ENCODE data around the gene NUBPL. TPM values are rescaled to one million over a fixed set of nuclear protein-coding genes. Genes with fewer than 3 reads are reported as not detected.
"Not testable (repeated sequence)": the region's sequence is repeated elsewhere in the genome, so short reads cannot be mapped to it uniquely, and the experiment has no call there.

The NUBPL gene
- total RNA-seq, 2 donors from 2014 or later = 12.3 to 13.5 TPM

GRCh38 chr14:31708661-31709060, 147.5 kb downstream of the NUBPL start:
- ATAC-seq; intact Hi-C loops (cut with DNase I, micrococcal nuclease); DNase-seq: not testable (repeated sequence)

- DNase-seq (no peak), ATAC-seq (no peak)
- intact Hi-C loops (cut with DNase I, micrococcal nuclease) = no loop called here
Observed at GRCh38 chr14:31712244-31713127, 151.3 kb downstream of the NUBPL start.

- DNase-seq = no peak
- intact Hi-C loops (cut with DNase I, micrococcal nuclease) = no loop called here
- ATAC-seq = peak; percentile 55
Observed at GRCh38 chr14:31716208-31716607, 155.0 kb downstream of the NUBPL start.

DNA sequence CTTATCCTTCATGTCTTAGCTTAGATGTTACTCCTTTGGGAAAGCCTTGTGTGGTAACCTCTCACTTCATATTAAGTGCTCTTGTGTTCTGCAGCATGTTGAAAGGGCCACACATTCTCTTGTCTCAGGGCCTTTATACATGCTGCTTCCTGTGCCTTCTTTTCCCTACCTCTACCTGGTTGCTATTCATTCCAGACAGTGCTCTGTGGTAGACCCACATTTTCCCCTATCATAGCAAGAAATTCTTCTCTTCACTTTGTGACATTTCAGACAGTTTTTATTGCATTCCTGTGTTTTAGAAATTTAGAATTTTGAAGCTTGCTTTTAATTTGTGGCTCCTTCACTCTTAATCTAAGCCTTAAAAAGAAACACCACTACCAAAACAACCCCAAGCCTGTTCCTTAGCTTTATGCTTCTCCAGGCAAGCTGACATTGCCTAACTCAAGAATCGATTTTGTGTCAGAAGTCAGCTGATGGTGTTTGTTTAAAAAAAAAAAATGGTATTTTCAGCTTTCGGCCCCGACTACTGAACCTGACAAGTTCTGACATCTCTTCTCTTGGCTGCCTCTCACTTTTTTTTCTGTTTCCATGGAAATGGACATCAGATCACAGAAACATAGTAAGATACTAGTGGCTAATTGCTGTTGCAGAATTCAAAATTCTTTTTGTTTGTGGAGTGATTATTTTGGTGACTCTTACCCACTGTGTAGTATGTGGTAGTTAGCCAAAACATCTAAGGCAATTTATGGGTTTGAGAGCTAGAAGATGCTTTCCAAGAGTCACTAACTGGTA, 156.3 kb downstream of the NUBPL start:
- no peak for ATAC-seq
- no peak for DNase-seq
- intact Hi-C loops (cut with DNase I, micrococcal nuclease) = no loop called here

- intact Hi-C loops (cut with DNase I, micrococcal nuclease) = no loop called here
- ATAC-seq (peak; percentile 29), DNase-seq (no peak)
Observed at GRCh38 chr14:31718585-31718984, 157.4 kb downstream of the NUBPL start.

- ATAC-seq = no peak
- no peak for DNase-seq
- intact Hi-C loops (cut with DNase I, micrococcal nuclease) = no loop called here
Observed at GRCh38 chr14:31718985-31719384, 157.8 kb downstream of the NUBPL start.

DNA sequence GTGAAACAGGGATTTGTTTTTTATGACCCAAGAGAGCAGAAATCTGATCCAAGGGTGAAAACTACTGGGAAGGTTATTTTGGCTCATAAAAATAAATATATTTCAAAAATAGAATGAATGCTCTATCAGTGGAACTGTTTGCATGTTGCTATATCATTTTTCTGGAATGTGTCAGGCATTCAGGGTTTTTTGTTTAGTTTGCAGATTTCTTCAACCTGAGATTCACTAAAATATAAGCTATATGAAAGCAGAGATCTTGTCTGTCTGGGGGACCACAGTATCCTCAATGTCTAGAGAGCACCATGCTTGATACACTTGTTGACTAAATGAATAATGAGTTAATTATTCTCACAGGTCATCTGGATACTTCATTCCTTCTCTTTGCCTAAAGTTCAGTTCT, 165.1 kb downstream of the NUBPL start:
- no peak for DNase-seq
- ATAC-seq = no peak
- intact Hi-C loops (cut with DNase I, micrococcal nuclease) = no loop called here

- DNase-seq = no peak
- intact Hi-C loops (cut with DNase I, micrococcal nuclease) = no loop called here
- ATAC-seq = no peak
Observed at GRCh38 chr14:31727797-31728196, 166.6 kb downstream of the NUBPL start.

GRCh38 chr14:31740688-31741087, 179.5 kb downstream of the NUBPL start:
- ATAC-seq = no peak
- intact Hi-C loops (cut with DNase I, micrococcal nuclease) = no loop called here
- no peak for DNase-seq

- DNase-seq (no peak), ATAC-seq (no peak)
- intact Hi-C loops (cut with DNase I, micrococcal nuclease) = no loop called here
Observed at GRCh38 chr14:31745741-31746140, 184.5 kb downstream of the NUBPL start.

- no peak for ATAC-seq
- intact Hi-C loops (cut with DNase I, micrococcal nuclease) = no loop called here
- DNase-seq = no peak
Observed at GRCh38 chr14:31746326-31746725, 185.1 kb downstream of the NUBPL start.

DNA sequence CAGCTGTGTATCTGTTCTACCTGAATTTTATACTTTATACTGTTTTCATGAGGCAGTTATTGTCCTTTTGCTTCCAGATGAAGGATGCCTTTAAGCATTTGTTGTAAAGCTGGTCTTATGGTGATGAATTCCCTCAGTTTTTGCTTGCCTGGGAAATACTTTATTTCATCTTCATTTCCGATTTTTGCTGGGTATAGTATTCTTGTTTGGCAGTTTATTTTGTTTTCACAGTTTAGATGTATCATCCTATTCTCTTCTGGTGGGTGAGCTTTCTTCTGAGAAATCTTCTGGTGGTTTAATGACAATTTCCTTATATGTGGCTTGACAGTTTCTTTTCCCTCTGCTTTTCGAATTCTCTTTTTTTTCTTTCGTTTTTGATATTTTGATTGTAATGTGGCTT, 188.1 kb downstream of the NUBPL start:
- DNase-seq = no peak
- intact Hi-C loops (cut with DNase I, micrococcal nuclease) = no loop called here
- no peak for ATAC-seq

DNA sequence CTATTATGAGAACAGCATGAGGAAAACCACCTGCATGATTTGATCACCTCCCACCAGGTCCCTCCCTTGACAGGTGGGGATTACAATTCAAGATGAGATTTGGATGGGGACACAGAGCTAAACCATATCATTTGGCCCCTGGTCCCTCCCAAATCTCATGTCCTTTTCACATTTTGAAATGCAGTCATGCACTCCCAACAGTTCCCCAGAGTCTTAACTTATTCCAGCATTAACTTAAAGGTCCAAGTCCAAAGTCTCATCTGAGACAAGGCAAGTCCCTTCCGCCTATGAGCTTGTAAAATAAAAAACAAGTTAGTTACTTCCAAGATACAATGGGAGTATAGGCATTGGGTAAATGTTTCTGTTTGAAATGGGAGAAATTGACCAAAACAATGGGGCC, 189.8 kb downstream of the NUBPL start:
- intact Hi-C loops (cut with DNase I, micrococcal nuclease); DNase-seq: not testable (repeated sequence)
- ATAC-seq = peak; percentile 89

- intact Hi-C loops (cut with DNase I, micrococcal nuclease) = no loop called here
- DNase-seq = no peak
- no peak for ATAC-seq
Observed at GRCh38 chr14:31752867-31753661, 191.9 kb downstream of the NUBPL start.

DNA sequence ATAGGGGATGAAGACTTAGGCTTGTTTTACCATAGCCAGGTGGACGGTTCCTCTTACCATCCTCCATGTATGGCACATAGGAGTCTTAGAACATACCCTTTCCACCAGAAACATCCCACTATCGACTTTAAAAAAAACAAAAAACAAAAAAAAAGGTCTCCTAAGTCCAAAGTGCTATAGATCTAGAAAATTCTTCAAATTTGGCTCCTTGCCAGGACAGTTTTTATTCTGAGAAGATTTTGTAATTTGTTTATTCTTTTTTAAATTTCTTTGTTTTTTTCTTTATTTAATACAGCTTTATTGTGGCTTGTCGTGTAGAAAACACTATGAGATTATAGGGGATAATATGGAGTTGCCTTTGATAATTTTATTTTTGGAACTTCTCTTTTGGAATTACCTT, 197.7 kb downstream of the NUBPL start:
- DNase-seq = no peak
- intact Hi-C loops (cut with DNase I, micrococcal nuclease) = no loop called here
- ATAC-seq = no peak

- ATAC-seq (peak; percentile 69), DNase-seq (no peak)
- intact Hi-C loops (cut with DNase I, micrococcal nuclease) = no loop called here
Observed at GRCh38 chr14:31760277-31760676, 199.1 kb downstream of the NUBPL start.

- intact Hi-C loops (cut with DNase I, micrococcal nuclease) = no loop called here
- ATAC-seq (no peak), DNase-seq (no peak)
Observed at GRCh38 chr14:31761325-31761724, 200.1 kb downstream of the NUBPL start.

GRCh38 chr14:31763041-31763440, 201.8 kb downstream of the NUBPL start:
- ATAC-seq (peak; percentile 96), DNase-seq (no peak)
- intact Hi-C loops (cut with DNase I, micrococcal nuclease) = no loop called here

DNA sequence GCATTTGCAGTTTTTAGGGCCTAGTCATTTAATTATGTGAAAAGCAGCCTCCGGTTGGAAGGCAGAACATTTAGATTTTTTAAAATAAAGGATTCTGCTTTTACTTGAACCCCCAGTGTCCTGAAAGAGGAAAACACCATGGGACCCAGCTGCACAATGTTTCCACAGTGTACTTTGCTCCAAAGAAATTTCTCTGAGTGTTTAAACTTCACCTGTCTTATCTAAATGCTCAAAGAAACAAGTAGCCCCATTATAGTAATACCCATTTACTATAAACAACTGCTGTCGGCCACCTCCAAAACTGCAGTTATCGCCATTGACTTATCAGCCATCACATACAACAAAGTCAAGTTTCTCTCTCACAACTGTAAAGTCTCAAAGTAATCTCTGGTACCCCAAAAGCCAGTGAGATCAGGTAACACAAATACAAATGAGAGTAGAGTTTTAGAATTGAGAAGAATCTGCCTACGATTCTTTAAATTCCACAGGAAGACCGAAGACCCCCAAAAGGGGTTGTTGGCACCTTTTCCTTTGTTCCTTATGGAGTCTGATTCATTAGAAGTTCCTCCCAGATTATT, 205.2 kb downstream of the NUBPL start:
- ATAC-seq = no peak

More for the DNA sequence above, 205.2 kb downstream of the NUBPL start:
- intact Hi-C loops (cut with DNase I, micrococcal nuclease) = no loop called here
- DNase-seq = no peak

All from left colon (tissue), 2 donors.